Adipocyte (in vitro differentiated cells): ENCODE results near the gene RHBG.

Experiments
- DNase-seq: peaks from one replicate; pipeline ENCODE4 v3.0.0-alpha.2; 2015; ENCODE audit warnings: low read depth
- H3K27me3 ChIP-seq: replicated peaks from 2 replicates; pipeline ENCODE4 v1.7.0; 2013; ENCODE audit warnings: mild to moderate bottlenecking, low read length, moderate library complexity; ENCODE audit not compliant: control insufficient read depth, insufficient read depth
- H3K36me3 ChIP-seq: 2 replicates; pipeline ENCODE4 v1.7.0; 2013; ENCODE audit warnings: low read length, mild to moderate bottlenecking, moderate library complexity; ENCODE audit not compliant: control insufficient read depth, insufficient read depth, severe bottlenecking
- H3K4me1 ChIP-seq: 2 replicates; pipeline ENCODE4 v1.7.0; 2013; ENCODE audit warnings: mild to moderate bottlenecking, low read length, moderate library complexity; ENCODE audit not compliant: control insufficient read depth, insufficient read depth
- H3K4me3 ChIP-seq: 2 replicates; pipeline ENCODE4 v1.7.0; 2013; ENCODE audit warnings: mild to moderate bottlenecking, low read length, moderate library complexity
- H3K9ac ChIP-seq: 2 replicates; pipeline ENCODE4 v1.7.0; 2013; ENCODE audit warnings: mild to moderate bottlenecking, low read length, moderate library complexity
- H3K9me3 ChIP-seq: 2 replicates; pipeline ENCODE4 v1.7.0; 2013; ENCODE audit warnings: mild to moderate bottlenecking, low read length, moderate library complexity; ENCODE audit not compliant: control insufficient read depth

Gene RHBG

DNA sequence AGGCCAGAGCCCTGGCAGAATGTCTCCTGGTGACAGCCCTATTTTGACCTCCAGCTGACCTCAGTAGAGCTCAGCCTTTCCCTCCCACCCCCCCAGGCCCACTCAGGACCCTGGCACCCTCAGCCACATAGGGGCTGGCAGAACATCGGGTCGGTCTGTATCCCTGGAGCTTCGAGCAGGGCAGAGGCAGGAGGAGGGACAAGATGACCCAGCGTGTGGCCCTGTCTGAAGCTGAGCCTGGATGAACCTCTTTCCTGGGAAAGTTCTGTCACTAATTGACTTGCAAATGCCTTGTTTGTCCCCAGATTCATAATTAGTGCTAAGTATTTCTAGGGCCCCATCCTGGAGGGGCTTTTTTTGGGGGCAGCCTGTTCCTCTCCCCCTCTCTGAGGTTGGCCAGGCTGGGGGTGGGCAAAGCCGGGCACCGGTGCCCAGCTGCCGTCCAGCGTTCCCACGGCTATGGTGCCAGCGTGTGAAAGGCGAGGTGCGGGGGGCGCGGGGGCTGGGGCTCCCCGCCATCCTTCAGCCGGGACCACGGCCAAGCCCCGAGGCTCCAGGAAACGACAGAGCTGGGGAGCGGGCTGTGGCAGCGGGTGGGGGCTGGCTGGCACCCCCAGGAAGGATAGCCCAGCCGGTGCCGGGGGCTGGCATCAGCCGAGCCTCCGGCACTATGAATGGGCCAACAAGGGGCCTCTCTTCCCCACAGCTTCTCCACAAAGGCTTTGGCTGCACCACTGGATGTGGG lies 31.4 kb downstream of the RHBG start:
- H3K36me3 ChIP-seq: no peaks in the 10 kb centered on the region
- H3K4me3 ChIP-seq: no peak overlapping the region
- H3K9ac ChIP-seq: no peak overlapping the region
- H3K9me3 ChIP-seq: no peaks in the 10 kb centered on the region
- DNase-seq: no peak
- H3K4me1 ChIP-seq: no peaks in the 10 kb centered on the region
- peaks cover 54% of the 10 kb centered on the region for H3K27me3 ChIP-seq

DNA sequence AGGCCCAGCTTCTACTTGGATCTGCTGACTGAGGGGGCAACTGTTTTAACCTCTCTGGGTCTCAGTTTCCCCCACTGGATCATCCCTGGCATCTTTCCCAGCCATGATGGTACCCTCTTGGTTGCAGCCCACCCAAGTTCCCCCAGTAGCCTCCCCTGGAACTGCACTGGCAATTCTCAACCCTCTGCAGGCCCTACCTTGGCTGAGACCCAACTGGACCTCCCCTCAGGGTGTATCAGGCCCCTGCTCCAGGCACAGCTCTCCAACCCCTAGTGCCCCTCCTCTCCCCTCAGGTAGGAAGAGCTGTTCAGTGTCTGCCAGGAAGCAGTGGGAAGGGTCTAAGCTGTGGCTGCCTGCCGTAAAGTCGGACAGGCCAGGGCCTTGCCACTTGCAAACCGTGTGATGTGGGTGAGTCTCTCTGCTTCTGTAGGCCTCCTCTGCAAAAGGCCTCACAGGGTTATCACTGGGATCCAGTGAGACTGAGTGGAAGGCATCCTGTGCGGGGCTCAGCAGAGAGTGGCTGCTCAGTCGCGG lies 32.1 kb downstream of the RHBG start:
- H3K9ac ChIP-seq: no peak overlapping the region
- H3K36me3 ChIP-seq: no peaks in the 10 kb centered on the region
- H3K9me3 ChIP-seq: no peaks in the 10 kb centered on the region
- H3K4me1 ChIP-seq: no peaks in the 10 kb centered on the region
- DNase-seq: no peak
- H3K4me3 ChIP-seq: no peak overlapping the region
- peaks cover 59% of the 10 kb centered on the region for H3K27me3 ChIP-seq

DNA sequence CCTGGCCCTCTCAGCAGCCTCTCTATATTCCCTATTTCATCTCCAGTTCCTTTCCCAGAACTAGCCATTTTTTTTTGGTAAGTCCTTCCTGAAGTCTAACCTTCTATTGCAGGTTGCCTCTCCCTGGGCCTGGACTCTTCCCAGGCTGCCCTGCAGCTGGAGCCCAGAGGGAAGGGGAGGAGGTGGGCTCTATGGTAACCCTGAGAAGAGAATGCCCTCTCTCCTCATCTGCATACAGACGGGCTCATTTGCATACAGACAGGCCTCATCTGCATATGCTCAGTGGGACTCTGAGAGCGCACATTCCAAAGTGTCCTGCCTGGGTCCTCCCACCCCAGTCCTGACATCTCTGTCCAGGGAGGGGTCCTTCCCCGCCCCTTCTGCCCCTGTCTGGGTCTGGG lies 32.7 kb downstream of the RHBG start:
- Histone ChIP-seq H3K27me3 (peaks cover 64% of the 10 kb centered on the region), H3K4me3 (no peak overlapping the region), H3K9me3 (no peaks in the 10 kb centered on the region), H3K36me3 (no peaks in the 10 kb centered on the region), H3K4me1 (no peaks in the 10 kb centered on the region), H3K9ac (no peak overlapping the region)
- DNase-seq: no peak

DNA sequence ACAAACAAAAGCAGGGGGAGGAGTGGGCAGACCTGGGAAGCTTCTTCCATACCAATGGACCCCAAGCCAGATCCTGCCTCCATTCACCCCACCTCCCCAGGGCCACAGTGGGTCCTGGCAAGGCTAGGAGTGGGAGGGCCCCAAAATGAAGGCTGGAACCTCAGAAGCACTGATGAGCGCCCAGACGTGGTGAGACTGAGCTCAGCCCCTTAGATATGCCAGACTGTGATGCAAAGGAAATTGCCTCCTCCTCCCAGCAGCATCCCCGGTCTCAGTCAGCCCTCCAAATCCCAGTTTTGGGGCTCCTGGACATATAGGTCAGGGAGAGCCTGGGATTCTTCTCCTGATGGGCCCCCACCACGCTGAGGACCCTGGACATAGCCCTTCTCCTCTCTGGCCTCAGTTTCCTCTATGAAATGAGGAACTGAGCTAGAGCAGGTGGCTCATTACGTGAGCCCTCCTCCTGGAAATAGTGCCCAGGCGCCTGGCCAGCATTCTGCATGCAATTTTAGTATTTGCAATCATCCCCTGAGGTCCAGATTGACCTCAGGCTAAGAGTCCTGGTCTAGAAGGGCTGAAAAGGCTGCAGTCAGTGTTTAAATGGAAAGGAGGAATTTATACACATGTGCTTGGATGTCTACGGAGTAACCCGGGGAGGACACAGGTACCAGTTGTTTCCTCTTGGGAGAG lies 33.5 kb downstream of the RHBG start:
- H3K4me1 ChIP-seq: no peaks in the 10 kb centered on the region
- no peaks in the 10 kb centered on the region for H3K9me3 ChIP-seq
- no peak overlapping the region for H3K9ac ChIP-seq
- DNase-seq: no peak
- H3K27me3 ChIP-seq: peaks cover 72% of the 10 kb centered on the region
- H3K36me3 ChIP-seq: no peaks in the 10 kb centered on the region
- no peak overlapping the region for H3K4me3 ChIP-seq

DNA sequence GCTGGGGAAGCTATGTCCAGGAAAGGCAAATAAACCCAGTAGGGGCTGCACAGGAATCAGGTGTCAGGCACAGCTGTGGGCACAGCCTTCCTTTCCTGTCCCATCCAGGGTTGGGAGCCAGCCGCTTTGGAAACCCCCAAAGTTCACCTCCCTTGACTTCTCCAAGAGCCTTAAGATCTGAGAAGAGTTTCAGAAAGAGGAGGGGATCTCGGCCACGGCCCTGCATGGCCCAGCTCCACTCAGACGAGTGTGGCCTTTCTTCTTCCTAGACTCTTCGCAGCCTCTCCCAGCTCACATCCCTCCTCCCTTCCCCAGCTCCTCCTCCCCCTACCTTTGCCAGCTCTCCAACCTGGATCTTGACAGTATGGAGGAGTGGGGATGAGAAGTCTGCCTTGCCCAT lies 36.7 kb downstream of the RHBG start:
- no peaks in the 10 kb centered on the region for H3K36me3 ChIP-seq
- no peak for DNase-seq
- H3K9ac ChIP-seq: no peak overlapping the region
- H3K4me1 ChIP-seq: no peaks in the 10 kb centered on the region
- peaks cover 88% of the 10 kb centered on the region for H3K27me3 ChIP-seq
- no peaks in the 10 kb centered on the region for H3K9me3 ChIP-seq
- no peak overlapping the region for H3K4me3 ChIP-seq

DNA sequence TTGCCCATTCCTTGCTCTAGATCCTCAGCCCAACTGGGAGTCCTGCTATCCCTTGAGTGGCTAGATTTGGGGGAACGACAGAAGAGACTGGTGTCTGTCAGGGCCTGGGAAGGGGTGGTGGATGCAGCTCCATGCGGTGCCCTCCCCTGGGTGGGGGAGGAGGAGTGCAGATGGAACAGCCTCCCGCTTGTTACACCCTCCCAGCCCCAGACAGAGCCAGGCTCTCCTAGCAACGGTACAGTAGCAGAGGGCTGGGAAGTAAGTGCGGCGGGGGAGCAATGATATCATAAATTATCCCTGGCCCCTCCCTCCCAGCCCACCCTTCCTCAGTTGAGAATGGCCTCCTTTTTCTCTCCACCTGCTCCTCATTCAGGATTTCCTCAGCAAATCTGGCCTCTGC lies 37.2 kb downstream of the RHBG start:
- Histone ChIP-seq H3K4me3 (no peak overlapping the region), H3K27me3 (peaks cover 88% of the 10 kb centered on the region), H3K36me3 (no peaks in the 10 kb centered on the region), H3K9ac (no peak overlapping the region), H3K9me3 (no peaks in the 10 kb centered on the region), H3K4me1 (no peaks in the 10 kb centered on the region)
- no peak for DNase-seq

DNA sequence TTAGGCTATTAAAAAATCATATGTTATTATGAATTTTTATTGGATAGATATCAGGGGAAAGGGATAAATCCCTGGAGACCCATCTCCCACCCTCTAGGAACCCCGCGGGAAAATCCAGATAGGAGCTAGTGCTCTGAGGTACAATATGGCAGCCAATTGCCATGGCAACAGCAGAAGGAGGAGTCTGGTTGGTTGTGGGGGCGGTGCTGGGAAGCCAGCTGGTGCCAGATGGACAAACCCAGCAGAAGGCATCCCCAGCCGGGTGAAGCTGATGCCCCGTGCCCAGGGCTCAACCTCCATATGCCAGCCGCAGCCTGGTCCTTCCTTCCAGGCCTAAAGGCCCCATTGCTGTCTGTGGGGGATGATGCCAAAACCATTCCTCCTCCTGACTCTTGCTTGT lies 38.3 kb downstream of the RHBG start:
- no peak overlapping the region for H3K4me3 ChIP-seq
- no peak overlapping the region for H3K9ac ChIP-seq
- no peaks in the 10 kb centered on the region for H3K4me1 ChIP-seq
- no peaks in the 10 kb centered on the region for H3K36me3 ChIP-seq
- H3K9me3 ChIP-seq: no peaks in the 10 kb centered on the region
- H3K27me3 ChIP-seq: peaks cover 83% of the 10 kb centered on the region
- no peak for DNase-seq

DNA sequence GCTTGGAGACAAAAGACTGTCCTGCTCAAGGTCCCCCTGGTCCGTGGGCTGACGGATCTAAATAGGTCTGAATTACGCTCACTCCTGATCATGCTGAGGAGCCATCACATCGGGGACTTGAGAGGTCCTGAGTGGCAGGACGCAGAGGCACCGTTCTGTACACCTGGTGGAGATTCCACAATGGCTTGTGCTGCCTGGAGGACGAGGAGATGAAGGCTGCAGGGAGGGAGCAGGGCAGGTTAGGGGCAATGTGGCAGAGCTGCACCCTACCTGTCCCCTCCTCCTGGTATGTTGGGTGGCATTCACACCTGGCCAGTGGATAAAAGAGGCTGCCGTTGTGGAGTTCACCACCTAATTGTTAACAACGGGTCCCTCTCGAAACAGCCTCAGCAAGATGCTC lies 38.7 kb downstream of the RHBG start:
- Histone ChIP-seq H3K4me3 (no peak overlapping the region), H3K4me1 (no peaks in the 10 kb centered on the region), H3K27me3 (peaks cover 83% of the 10 kb centered on the region)

DNA sequence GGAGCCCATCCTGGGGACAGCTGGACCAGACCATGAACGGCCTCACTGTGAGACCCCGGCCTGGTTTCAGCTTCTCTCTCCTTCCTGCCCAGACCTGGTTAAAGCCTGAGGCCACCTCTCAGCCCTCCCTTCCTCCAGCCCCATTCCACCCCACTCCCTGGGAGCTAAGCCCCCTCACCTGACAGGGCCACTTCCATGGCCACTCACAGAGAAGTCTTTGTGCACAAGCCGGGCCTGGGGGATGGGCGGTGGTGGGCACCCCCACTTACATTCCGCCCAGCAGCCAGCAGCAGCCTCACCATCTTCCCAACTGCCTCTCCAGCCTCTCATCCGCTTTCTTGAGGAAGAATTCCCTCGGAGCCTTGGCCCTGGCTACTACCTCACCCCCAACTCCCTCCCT lies 40.4 kb downstream of the RHBG start:
- H3K27me3 ChIP-seq: peaks cover 85% of the 10 kb centered on the region
- DNase-seq: no peak

More for the DNA sequence above, 38.7 kb downstream of the RHBG start:
- Histone ChIP-seq H3K36me3 (no peaks in the 10 kb centered on the region), H3K9me3 (no peaks in the 10 kb centered on the region), H3K9ac (no peak overlapping the region)
- DNase-seq: no peak

DNA sequence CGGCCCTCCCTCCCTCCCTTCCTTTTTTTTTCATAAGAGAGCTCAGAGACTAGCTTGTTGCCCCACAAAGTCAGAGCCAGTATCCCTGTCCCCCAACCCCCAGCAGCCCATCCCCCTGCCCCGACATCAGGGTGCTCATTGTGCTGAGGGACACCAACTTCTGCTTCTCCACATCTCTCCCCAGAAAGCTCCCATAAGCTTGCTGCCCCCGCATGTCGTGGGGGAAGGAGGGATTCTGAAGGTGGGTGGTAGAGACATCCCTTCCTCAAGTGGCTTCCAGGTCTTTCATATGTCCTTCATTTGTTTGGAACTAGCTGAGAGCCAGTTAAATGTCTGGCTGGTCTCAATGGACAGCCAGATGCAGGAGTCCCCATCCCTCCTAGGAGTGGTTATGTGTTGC lies 41.2 kb downstream of the RHBG start:
- H3K9me3 ChIP-seq: no peaks in the 10 kb centered on the region
- H3K36me3 ChIP-seq: no peaks in the 10 kb centered on the region
- DNase-seq: no peak
- H3K4me1 ChIP-seq: no peaks in the 10 kb centered on the region
- H3K9ac ChIP-seq: no peak overlapping the region
- H3K27me3 ChIP-seq: peaks cover 85% of the 10 kb centered on the region
- no peak overlapping the region for H3K4me3 ChIP-seq

More for the DNA sequence above, 40.4 kb downstream of the RHBG start:
- Histone ChIP-seq H3K36me3 (no peaks in the 10 kb centered on the region), H3K4me3 (no peak overlapping the region), H3K9me3 (no peaks in the 10 kb centered on the region), H3K4me1 (no peaks in the 10 kb centered on the region), H3K9ac (no peak overlapping the region)

DNA sequence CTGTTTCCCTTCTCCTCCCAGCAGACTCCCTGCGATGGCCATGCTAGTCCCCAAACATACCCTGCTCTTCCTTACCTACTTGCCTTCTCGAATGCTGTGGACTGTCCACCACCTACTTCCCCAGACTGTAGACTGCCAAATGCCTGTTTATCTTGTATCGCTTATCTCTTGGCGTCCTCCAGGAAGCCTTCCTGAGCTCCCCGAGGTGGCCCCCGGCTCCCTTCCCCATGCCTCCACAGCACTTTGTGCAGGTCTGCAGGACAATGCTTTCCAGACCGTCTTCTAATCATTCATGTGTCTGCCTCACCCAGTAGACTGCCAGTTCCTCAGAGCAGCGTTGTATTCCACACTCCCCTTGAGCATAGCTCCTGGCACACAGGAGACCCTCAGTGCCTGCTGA lies 41.7 kb downstream of the RHBG start:
- peaks cover 85% of the 10 kb centered on the region for H3K27me3 ChIP-seq
- H3K4me1 ChIP-seq: no peaks in the 10 kb centered on the region
- no peak for DNase-seq
- H3K9me3 ChIP-seq: no peaks in the 10 kb centered on the region
- H3K4me3 ChIP-seq: no peak overlapping the region
- H3K36me3 ChIP-seq: no peaks in the 10 kb centered on the region
- H3K9ac ChIP-seq: no peak overlapping the region
